HG03571 (cell line): ENCODE data around the gene ITPR2.

ENCODE experiments used
- ATAC-seq: cut with Tn5 transposase; IDR thresholded peaks from one replicate; pipeline ENCODE4 v1.9.1; 2021; ENCODE audit not compliant: unreplicated experiment

The ITPR2 gene

GRCh38 chr12:26735249-26735639 lies 97.8 kb downstream of the ITPR2 start:
- ATAC-seq, result no peak

GRCh38 chr12:26734510-26735248 lies 98.3 kb downstream of the ITPR2 start:
- ATAC-seq, result no peak

- ATAC-seq, result peak; percentile 71
These were observed 100.7 kb downstream of the ITPR2 start for GRCh38 chr12:26732005-26732908.

- ATAC-seq, result no peak
These were observed 102.3 kb downstream of the ITPR2 start for GRCh38 chr12:26730481-26731350.

- ATAC-seq, result peak; percentile 28
These were observed 103.8 kb downstream of the ITPR2 start for GRCh38 chr12:26729137-26729671.

GRCh38 chr12:26728205-26729050 lies 104.6 kb downstream of the ITPR2 start:
- ATAC-seq, result no peak

- no peak for ATAC-seq
These were observed 105.4 kb downstream of the ITPR2 start for GRCh38 chr12:26727482-26728204.

- ATAC-seq, result no peak
These were observed 106.0 kb downstream of the ITPR2 start for GRCh38 chr12:26726956-26727355.

- no peak for ATAC-seq
These were observed 107.6 kb downstream of the ITPR2 start for GRCh38 chr12:26725276-26725916.

- no peak for ATAC-seq
These were observed 108.7 kb downstream of the ITPR2 start for GRCh38 chr12:26724309-26724702.

- no peak for ATAC-seq
These were observed 109.3 kb downstream of the ITPR2 start for GRCh38 chr12:26723379-26724308.

GRCh38 chr12:26721800-26722199 lies 111.2 kb downstream of the ITPR2 start:
- ATAC-seq, result no peak

GRCh38 chr12:26719852-26720251 lies 113.1 kb downstream of the ITPR2 start:
- no peak for ATAC-seq

- ATAC-seq, result no peak
These were observed 115.2 kb downstream of the ITPR2 start for GRCh38 chr12:26717757-26718156.

GRCh38 chr12:26715232-26715631 lies 117.8 kb downstream of the ITPR2 start:
- no peak for ATAC-seq

GRCh38 chr12:26713885-26714383 lies 119.1 kb downstream of the ITPR2 start:
- no peak for ATAC-seq

- ATAC-seq, result no peak
These were observed 120.1 kb downstream of the ITPR2 start for GRCh38 chr12:26712892-26713291.

GRCh38 chr12:26711569-26711968 lies 121.4 kb downstream of the ITPR2 start:
- no peak for ATAC-seq
